Epidermal melanocyte (primary cell): ENCODE measurements around the gene TANC1.
"Not testable (repeated sequence)": the region's sequence is repeated elsewhere in the genome, so short reads cannot be mapped to it uniquely, and the experiment has no call there.

ENCODE experiments used
- DNase-seq: peaks from one replicate; pipeline ENCODE4 v3.0.0; 2011; ENCODE audit warnings: low spot score; ENCODE audit not compliant: insufficient read length

The TANC1 gene

GRCh38 chr2:159022019-159022418, 53.6 kb downstream of the TANC1 start:
- no peak for DNase-seq

GRCh38 chr2:159026170-159026569, 57.7 kb downstream of the TANC1 start:
- no peak for DNase-seq

GRCh38 chr2:159028776-159029175, 60.3 kb downstream of the TANC1 start:
- no peak for DNase-seq

GRCh38 chr2:159029936-159030335, 61.5 kb downstream of the TANC1 start:
- DNase-seq = no peak

GRCh38 chr2:159030674-159031380, 62.4 kb downstream of the TANC1 start:
- peak; percentile 21 for DNase-seq

GRCh38 chr2:159032146-159032545, 63.7 kb downstream of the TANC1 start:
- DNase-seq = no peak

- no peak for DNase-seq
These were observed 64.1 kb downstream of the TANC1 start for GRCh38 chr2:159032580-159032979.

GRCh38 chr2:159034713-159035112, 66.3 kb downstream of the TANC1 start:
- DNase-seq = no peak

- no peak for DNase-seq
These were observed 67.5 kb downstream of the TANC1 start for GRCh38 chr2:159035790-159036411.

GRCh38 chr2:159036461-159036860, 68.0 kb downstream of the TANC1 start:
- not testable (repeated sequence) for DNase-seq

GRCh38 chr2:159041328-159041727, 72.9 kb downstream of the TANC1 start:
- DNase-seq = not testable (repeated sequence)

GRCh38 chr2:159042115-159042850, 73.8 kb downstream of the TANC1 start:
- DNase-seq = no peak

GRCh38 chr2:159043710-159044109, 75.3 kb downstream of the TANC1 start:
- DNase-seq = no peak

- DNase-seq = peak; percentile 29
These were observed 76.4 kb downstream of the TANC1 start for GRCh38 chr2:159044804-159045286.

GRCh38 chr2:159045545-159046454, 77.4 kb downstream of the TANC1 start:
- no peak for DNase-seq

- DNase-seq = no peak
These were observed 78.5 kb downstream of the TANC1 start for GRCh38 chr2:159046966-159047365.

GRCh38 chr2:159050426-159050825, 82.0 kb downstream of the TANC1 start:
- DNase-seq = no peak

- DNase-seq = peak; percentile 45
These were observed 82.7 kb downstream of the TANC1 start for GRCh38 chr2:159051133-159051532.

- DNase-seq = no peak
These were observed 83.2 kb downstream of the TANC1 start for GRCh38 chr2:159051661-159052060.

GRCh38 chr2:159052157-159052601, 83.7 kb downstream of the TANC1 start:
- no peak for DNase-seq
